Measurements from ENCODE around the gene GTF3C2. TPM values are rescaled to one million over a fixed set of nuclear protein-coding genes. Genes with fewer than 3 reads are reported as not detected.

The GTF3C2 gene
- total and polyA plus RNA-seq, 2 of the 13 experiments (the other 11 are each of a cell fraction or from before 2014, with no cell fraction given) = 77.5 to 130 TPM

- TF ChIP-seq HOXD1 (CRISPR knock-in tag; IDR thresholded peaks at IDR 0.05) = peak; percentile 25
- peak; percentile 96 for TF ChIP-seq RBM22 (optimal IDR thresholded peaks at IDR 0.05; ENCODE audit: low read length)
- TF ChIP-seq ZNF230 (CRISPR knock-in tag; IDR thresholded peaks at IDR 0.05) = peak; percentile 77; the same call in 1 of the 2 replicates
- TF ChIP-seq ZBTB7A (CRISPR knock-in tag; IDR thresholded peaks at IDR 0.05) = peak; percentile 51; the same call in 1 of the 2 replicates
- no peak for TF ChIP-seq ZNF484 (CRISPR knock-in tag; IDR thresholded peaks at IDR 0.05; ENCODE audit: borderline replicate concordance, low read depth)
- TF ChIP-seq ZGPAT (CRISPR knock-in tag; IDR thresholded peaks at IDR 0.05) = peak; percentile 87
- TF ChIP-seq IKZF1 (IDR thresholded peaks at IDR 0.05) = no peak
- TF ChIP-seq PRDM15 (CRISPR knock-in tag; IDR thresholded peaks at IDR 0.05) = peak; percentile 91
- TF ChIP-seq ZNF30 (CRISPR knock-in tag; IDR thresholded peaks at IDR 0.05) = peak; percentile 51; the same call in 1 of the 2 replicates
- peak; percentile 41; the same call in 1 of the 2 replicates for TF ChIP-seq AHDC1 (CRISPR knock-in tag; IDR thresholded peaks at IDR 0.05; ENCODE audit: borderline replicate concordance)
- peak; percentile 77 for TF ChIP-seq ZMYM4 (CRISPR knock-in tag; IDR thresholded peaks at IDR 0.05)
- no peak for TF ChIP-seq RARG (CRISPR knock-in tag; IDR thresholded peaks at IDR 0.05; ENCODE audit: low read depth)
- no peak for TF ChIP-seq GPBP1L1 (CRISPR knock-in tag; IDR thresholded peaks at IDR 0.05)
Observed at GRCh38 chr2:27356382-27357181, at the start of gene GTF3C2 (continued).
